ENCODE results near the gene EIF2D.
A peak's percentile ranks its signal among the peaks of the same experiment; 100 is the strongest.

The EIF2D gene

DNA sequence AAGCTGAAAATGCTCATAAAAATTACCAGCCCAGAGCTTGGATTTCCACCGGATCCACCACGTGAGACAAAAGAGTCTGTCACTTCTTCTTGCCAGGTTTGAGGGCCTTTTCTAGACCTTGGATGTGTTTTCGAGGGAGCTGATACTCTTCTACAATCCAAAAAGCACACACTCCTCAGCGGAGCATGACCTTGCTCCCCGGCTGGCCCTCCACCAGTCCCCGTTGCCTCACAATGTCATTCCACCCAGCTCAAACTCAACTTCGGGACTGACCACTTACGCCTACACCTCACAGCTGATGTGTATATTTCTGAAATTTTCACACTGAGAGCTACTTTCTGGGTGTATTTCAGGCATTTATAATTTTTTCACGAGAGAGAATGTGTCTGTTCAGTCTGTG is 20.6 kb downstream of the EIF2D start:
- TF ChIP-seq, protein P1, sequence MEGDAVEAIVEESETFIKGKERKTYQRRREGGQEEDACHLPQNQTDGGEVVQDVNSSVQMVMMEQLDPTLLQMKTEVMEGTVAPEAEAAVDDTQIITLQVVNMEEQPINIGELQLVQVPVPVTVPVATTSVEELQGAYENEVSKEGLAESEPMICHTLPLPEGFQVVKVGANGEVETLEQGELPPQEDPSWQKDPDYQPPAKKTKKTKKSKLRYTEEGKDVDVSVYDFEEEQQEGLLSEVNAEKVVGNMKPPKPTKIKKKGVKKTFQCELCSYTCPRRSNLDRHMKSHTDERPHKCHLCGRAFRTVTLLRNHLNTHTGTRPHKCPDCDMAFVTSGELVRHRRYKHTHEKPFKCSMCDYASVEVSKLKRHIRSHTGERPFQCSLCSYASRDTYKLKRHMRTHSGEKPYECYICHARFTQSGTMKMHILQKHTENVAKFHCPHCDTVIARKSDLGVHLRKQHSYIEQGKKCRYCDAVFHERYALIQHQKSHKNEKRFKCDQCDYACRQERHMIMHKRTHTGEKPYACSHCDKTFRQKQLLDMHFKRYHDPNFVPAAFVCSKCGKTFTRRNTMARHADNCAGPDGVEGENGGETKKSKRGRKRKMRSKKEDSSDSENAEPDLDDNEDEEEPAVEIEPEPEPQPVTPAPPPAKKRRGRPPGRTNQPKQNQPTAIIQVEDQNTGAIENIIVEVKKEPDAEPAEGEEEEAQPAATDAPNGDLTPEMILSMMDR (IDR thresholded peaks at IDR 0.05; ENCODE audit: low read depth, low read length) = no peak
- no peak for DNase-seq (ENCODE audit: extremely low read depth, low read depth)

DNA sequence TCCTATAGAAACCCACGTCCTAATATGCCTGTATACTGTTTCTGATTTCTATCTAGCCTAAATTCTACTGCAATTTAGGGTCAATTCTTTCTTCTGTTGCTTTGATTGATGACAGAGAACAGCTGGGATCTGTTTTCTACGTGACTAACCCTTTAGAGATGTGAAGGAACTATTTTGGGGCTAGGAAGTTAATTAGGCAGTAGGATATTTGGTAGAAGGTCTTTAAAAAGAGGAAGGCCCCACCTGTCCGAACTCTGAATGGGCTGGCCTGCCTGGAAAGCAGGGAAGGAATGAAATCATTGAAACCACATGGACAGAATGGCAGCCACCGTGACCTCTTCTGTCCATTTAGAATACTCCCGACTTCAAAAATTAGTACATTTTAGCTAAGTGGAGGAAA is 21.0 kb downstream of the EIF2D start:
- no peak for DNase-seq (ENCODE audit: extremely low read depth, low read depth)

DNA sequence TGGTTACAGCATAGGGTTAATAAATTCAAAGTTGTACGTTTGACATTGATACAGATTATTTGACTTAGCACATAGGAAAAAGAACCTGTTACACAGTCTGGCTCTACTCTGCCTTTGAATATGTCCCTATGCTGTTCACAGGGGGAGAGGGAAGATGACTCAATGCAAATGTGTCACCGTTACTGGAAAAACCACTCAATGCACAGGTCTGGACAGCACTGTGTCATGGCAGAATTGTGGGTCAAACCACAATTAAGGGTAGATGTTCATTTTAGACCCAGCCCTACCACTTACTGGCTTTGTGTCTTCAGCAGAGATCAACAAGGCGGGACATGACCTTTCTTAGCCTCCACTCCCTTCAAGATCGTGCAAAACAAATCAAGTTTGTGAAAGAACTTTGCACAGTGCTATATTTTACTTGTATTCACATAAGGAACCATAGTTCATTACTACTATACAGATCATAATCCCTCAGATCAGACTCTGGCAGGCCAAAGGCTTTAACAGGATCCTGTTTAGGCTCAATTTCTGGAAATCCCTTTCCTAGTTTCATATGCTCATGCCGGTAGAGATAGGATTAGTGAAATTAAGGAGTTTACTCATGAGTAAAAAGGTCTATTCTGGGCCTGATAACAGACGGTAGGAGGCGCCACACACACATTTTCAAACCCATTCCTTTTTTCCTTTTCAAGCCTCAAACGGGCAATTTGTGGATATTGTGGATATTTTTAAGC is 22.1 kb downstream of the EIF2D start:
- DNase-seq (ENCODE audit: extremely low read depth, low read depth) = no peak
- TF ChIP-seq, protein P1 (IDR thresholded peaks at IDR 0.05; ENCODE audit: low read depth, low read length) = peak; percentile 21

More for the DNA sequence above, 21.0 kb downstream of the EIF2D start:
- TF ChIP-seq, protein P1 (IDR thresholded peaks at IDR 0.05; ENCODE audit: low read depth, low read length) = no peak

DNA sequence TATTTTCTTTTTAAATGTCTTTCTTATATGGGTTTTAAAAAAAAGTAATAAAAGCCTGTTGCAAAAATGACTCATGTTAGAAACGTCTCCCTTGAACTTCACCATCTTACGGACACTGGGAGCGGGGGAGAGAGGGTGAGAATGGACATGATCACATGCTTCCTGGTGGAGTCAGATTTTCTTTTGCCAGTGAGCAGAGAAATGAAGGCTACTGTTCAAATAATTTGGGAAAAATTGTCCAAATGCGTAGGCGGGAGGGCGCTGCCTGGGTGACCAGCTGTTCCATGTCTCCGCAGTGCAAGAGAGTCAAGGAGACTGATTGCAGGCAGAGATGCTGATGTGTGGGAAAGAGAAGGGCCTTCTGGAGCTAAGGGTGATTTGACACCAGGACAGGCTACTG is 23.1 kb downstream of the EIF2D start:
- TF ChIP-seq, protein P1 (IDR thresholded peaks at IDR 0.05; ENCODE audit: low read depth, low read length) = no peak
- peak; percentile 66 for DNase-seq (ENCODE audit: extremely low read depth, low read depth)

DNA sequence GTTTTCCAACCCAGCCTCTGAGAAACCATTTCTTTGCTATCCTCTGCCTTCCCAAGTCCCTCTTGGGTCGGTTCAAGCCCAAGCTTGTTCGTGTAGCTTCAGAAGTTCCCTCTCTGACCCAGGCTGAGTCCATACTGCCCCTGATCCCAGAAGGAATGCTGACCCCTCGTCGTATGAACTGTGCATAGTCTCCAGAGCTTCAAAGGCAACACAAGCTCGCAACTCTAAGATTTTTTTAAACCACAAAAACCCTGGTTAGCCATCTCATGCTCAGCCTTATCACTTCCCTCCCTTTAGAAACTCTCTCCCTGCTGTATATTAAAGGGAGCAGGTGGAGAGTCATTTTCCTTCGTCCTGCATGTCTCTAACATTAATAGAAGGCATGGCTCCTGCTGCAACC is 23.8 kb downstream of the EIF2D start:
- TF ChIP-seq, protein P1 (IDR thresholded peaks at IDR 0.05; ENCODE audit: low read depth, low read length) = no peak
- DNase-seq (ENCODE audit: extremely low read depth, low read depth) = no peak

DNA sequence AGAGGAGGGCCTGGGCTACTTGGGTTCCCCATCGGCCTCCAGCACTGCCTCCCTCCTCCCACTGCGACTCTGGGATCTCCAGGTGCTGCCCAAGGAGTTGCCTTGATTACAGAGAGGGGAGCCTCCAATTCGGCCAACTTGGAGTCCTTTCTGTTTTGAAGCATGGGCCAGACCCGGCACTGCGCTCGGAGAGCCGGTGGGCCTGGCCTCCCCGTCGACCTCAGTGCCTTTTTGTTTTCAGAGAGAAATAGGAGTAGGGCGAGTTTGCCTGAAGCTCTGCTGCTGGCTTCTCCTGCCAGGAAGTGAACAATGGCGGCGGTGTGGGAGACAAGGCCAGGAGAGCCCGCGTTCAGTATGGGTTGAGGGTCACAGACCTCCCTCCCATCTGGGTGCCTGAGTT is 24.4 kb downstream of the EIF2D start:
- no peak for DNase-seq (ENCODE audit: extremely low read depth, low read depth)
- TF ChIP-seq, protein P1 (IDR thresholded peaks at IDR 0.05; ENCODE audit: low read depth, low read length) = no peak

DNA sequence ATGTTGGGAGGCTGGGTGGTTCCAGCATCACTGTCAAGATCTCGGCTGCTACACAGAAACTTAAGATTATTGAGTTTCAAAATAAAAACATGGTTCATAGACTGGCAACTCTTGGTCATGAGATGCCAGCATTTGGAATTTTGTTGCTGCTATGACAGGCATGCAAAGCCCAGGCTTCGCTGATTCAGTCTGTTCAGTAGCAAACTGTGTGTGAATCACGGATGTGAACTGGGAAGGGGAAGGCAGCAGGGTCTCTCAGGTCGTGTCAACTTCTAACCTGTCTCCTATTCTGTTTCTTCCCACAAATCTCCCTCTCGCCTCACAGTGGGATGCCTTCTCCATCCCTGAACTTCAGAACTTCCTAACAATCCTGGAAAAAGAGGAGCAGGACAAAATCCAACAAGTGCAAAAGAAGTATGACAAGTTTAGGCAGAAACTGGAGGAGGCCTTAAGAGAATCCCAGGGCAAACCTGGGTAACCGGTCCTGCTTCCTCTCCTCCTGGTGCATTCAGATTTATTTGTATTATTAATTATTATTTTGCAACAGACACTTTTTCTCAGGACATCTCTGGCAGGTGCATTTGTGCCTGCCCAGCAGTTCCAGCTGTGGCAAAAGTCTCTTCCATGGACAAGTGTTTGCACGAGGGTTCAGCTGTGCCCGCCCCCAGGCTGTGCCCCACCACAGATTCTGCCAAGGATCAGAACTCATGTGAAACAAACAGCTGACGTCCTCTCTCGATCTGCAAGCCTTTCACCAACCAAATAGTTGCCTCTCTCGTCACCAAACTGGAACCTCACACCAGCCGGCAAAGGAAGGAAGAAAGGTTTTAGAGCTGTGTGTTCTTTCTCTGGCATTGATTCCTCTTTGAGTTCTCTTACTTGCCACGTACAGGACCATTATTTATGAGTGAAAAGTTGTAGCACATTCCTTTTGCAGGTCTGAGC is 25.5 kb downstream of the EIF2D start:
- TF ChIP-seq, protein P1 (IDR thresholded peaks at IDR 0.05; ENCODE audit: low read depth, low read length) = no peak
- DNase-seq (ENCODE audit: extremely low read depth, low read depth) = no peak

Measured in AG09319 (cell line).